ENCODE measurements around the gene PLPP7.
"Not testable (repeated sequence)": the region's sequence is repeated elsewhere in the genome, so short reads cannot be mapped to it uniquely, and the experiment has no call there.

Gene PLPP7

DNA sequence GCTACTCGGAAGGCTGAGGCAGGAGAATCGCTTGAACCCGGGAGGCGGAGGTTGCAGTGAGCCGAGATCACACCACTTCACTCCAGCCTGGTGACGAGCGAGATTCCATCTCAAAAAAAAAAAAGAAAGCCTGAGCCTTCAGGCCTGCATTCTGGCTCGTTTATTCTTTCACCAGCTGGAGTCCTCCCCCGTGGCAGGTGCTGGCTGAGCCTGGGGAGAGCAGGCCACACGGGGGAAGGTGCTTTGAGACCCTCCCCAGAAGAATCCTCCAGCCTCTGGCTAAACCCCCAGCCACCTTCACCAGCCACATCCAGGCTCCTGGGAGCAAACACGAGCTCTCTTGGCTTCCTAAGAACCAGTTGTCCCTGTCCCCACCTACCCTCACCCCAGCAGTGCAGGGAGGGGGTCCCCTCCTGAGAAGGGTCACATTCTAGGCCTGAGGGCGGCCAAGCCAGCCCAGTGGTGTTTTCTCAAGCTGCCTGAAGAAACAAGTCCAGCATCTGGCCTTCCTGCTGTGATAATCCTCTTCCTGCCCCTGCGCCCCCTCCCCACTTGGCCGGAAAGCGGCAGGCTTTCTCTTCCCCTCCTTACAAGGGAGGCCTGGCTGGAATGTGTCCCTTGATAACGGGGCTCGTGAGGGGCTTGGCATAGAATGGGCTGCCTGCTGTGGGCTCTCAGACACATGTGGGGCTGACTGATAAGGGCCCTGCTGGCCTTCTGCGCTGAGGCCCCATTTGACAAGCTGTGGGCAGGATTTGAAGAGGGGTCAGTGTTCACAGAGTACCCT lies 41.5 kb downstream of the PLPP7 start:
- no peak for DNase-seq (ENCODE audit: low spot score)

- DNase-seq (ENCODE audit: low spot score), result not testable (repeated sequence)
These were observed 42.5 kb downstream of the PLPP7 start for GRCh38 chr9:131331996-131332395.

- no peak for DNase-seq (ENCODE audit: low spot score)
These were observed 44.5 kb downstream of the PLPP7 start for GRCh38 chr9:131333771-131334628.

DNA sequence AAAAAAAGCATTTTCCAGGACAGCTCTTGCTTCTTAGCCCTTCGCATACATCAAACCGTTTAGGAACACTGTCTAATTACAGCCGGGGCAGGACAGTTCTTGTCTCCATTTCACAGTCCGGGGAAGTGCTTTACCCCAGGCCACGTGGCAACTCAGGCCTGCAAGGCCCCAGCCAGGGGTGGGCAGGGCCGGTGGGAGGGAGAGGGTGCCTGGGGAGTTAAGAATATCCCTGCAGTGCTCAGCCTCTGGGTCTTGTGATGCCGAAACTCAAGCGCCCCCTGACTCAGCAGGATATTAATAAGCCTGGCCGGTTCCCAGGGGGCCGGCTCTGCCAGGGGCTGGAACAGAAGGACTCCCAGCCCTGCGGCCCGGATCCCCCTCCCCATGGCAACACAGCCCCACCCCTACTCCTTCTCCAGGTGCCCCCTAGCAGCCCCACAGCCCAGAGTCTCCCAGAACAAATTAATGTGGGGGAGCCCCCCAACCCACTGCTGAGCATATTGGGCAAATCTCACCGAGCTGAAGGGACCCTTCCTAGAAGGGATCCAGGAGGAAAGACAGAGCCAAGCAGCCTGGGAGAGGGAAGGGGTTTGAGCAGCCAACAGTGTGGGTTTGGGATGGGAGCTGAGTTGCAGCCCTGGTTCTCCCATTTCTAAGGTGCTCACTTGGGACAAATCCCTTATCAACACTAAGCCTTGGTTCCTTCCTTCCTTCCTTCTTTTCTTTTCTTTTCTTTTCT lies 45.3 kb downstream of the PLPP7 start:
- DNase-seq (ENCODE audit: low spot score), result no peak

DNA sequence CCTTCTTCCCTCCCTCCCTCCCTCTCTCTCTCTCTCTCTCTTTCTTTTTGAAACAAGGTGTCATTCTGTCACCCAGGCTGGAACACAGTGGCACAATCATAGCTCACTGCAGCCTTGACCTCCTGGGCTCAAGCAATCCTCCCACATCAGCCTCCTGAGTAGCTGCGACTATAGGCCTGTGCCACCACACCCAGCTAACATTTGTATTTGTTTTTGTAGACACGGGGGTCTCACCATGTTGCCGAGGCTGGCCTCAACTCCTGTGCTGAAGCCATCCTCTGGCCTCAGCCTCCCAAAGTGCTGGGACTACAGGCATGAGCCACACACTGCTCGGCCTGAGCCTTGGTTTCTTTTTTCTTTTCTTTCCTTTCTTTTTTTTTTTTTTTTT lies 45.8 kb downstream of the PLPP7 start:
- DNase-seq (ENCODE audit: low spot score), result no peak

DNA sequence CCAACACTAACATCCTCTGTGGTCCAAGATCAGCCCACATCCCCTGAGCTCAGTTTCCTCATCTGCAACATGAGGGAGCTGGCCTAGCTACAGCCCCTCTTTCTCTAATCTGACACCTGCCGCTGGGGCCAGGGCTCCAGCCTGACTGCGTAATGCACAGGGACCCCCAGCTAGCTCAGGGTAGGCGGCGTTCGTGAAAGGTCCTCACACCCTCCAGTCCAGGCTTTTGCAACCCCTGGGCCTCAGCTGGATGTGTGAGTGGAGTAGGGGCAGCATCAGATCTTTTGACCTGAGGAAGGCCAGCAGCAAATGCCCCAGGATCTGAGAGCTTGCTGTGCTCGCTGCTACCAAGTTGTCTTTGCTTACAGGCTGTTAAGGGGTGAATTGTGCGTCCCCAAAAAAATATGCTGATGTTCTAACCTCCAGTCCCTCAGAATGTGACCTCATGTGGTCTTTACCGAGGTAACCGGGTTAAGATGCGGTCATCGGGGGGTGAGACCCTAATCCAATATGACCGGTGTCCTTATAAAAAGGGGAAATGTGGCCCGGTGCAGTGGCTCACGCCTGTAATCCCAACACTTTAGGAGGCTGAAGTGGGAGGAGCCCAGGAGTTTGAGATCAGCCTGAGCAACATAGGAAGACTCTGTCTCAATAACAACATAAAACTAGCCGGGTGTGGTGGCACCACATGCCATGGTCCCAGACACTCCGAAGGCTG lies 47.8 kb downstream of the PLPP7 start:
- no peak for DNase-seq (ENCODE audit: low spot score)

- DNase-seq (ENCODE audit: low spot score), result not testable (repeated sequence)
These were observed 49.7 kb downstream of the PLPP7 start for GRCh38 chr9:131339212-131339611.

- DNase-seq (ENCODE audit: low spot score), result not testable (repeated sequence)
These were observed 55.5 kb downstream of the PLPP7 start for GRCh38 chr9:131344931-131345535.

DNA sequence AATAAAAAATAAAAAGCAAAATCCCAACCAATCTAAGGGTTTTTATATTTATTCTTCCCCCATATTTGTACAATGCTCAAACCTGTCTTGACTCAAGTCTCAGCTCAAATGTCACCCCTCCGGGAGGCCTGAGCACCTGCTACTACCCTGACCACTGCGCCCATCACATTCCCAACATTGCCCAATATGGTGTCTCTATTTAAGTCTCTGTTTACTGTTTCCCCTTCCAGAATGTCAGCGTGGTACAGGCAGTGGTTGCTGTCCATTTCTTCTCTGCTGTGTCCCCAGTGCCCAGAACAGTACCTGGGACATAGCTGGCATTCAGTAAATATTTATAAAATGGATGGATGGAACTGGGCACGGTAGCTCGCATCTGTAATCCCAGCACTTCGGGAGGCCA lies 57.0 kb downstream of the PLPP7 start:
- no peak for DNase-seq (ENCODE audit: low spot score)

DNA sequence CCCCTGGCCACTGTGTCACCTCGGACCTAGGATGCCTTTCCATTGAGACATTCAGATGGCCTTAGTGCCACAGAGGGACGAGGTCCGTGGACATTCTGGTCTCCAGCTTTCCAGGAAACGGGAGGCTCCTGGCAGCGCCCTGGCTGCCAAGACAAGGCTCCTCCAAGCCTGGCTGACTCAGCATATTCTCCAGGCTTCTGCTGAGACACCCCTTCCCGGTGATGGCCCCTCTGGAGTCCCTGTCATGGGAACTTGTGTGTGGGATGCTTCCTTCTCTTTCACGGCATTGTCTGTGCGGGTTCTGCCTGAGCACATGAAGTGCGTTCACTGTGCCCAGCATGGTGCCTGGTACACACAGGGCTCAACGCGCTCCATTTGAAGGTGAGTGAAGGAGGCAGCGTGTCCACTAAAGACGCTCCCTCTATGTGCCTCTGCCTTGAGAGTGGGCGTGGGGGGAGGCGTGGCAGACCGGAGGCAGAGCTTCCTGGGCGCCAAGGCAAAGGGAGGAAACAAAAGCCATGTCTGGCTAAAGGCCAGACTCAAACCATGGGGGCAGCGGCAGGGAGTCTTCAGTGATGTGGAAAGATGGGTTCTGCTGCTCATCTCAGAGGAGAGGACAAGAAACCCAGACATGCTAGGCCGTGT lies 58.0 kb downstream of the PLPP7 start:
- no peak for DNase-seq (ENCODE audit: low spot score)

- no peak for DNase-seq (ENCODE audit: low spot score)
These were observed 59.4 kb downstream of the PLPP7 start for GRCh38 chr9:131348631-131349521.

DNA sequence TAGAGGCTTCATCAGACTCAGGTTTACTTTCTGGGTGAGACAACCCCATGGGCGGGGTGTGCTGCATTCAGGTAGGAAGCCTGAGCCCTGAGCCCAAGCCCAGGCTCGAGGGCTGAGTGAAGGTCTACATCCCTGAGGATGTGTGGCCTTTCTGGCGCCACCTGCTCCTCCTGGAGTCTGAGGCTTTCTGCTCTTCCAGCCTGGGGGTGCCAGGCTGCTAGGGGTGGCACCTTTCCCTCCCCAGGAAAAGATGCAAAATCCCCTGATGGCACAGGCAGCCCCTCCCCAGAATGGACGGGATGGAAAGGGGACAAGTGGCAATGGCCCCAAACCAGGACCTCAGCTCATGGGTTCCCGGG lies 60.0 kb downstream of the PLPP7 start:
- DNase-seq (ENCODE audit: low spot score), result no peak

DNA sequence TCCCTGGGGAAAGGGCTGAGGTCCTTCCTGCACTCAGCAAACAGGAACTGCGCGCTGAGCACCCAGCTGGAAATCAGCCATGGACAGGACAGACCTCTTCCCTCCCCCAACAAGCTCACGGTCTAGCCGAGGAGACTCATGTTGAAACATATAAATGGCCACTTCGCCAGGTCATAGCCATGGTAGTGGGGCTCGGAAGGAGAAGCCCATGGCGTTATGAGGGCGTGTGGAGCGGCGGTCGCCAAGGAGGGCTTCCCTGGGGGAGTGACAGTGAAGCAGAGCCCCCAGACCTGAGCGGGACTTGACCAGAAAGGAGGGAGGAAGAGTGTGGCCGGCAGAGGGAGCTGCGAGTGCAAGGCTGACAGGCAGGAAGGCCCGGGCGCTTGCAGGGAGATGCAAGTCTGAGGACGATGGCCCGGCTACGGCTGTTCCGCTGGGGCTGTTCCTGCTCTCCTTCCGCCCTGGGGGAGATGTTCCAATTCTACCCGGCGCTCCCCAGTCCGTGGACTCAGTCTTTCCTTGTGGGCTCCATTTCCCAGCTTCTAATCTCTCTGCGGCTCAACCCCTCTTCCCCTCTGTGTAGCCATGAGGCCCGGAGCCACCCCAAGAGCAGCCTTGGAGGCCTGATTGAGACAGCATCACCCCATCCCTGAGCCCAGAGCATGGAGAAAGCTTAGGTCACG lies 60.5 kb downstream of the PLPP7 start:
- peak; percentile 83 for DNase-seq (ENCODE audit: low spot score)

DNA sequence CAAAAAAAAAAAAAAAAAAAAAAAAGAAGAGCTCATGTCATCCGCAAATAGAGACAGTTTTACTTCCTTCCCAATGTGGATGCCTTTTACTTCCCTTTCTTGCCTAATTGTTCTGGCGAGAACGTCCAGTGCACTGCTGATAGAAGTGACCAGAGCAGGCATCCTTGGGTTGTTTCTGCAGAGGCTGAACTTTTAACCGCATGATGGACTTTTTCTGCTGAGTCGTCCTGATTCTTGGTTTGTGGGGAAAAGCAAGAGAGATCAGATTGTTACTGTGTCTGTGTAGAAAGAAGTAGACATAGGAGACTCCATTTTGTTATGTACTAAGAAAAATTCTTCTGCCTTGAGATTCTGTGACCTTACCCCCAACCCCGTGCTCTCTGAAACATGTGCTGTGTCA lies 67.0 kb downstream of the PLPP7 start:
- not testable (repeated sequence) for DNase-seq (ENCODE audit: low spot score)

- DNase-seq (ENCODE audit: low spot score), result no peak
These were observed 69.0 kb downstream of the PLPP7 start for GRCh38 chr9:131358556-131358955.

Data from germinal center (tissue), 1 donor.